ENCODE data around the gene LRRC41.
"Not testable (repeated sequence)": the region's sequence is repeated elsewhere in the genome, so short reads cannot be mapped to it uniquely, and the experiment has no call there.

The LRRC41 gene

DNA sequence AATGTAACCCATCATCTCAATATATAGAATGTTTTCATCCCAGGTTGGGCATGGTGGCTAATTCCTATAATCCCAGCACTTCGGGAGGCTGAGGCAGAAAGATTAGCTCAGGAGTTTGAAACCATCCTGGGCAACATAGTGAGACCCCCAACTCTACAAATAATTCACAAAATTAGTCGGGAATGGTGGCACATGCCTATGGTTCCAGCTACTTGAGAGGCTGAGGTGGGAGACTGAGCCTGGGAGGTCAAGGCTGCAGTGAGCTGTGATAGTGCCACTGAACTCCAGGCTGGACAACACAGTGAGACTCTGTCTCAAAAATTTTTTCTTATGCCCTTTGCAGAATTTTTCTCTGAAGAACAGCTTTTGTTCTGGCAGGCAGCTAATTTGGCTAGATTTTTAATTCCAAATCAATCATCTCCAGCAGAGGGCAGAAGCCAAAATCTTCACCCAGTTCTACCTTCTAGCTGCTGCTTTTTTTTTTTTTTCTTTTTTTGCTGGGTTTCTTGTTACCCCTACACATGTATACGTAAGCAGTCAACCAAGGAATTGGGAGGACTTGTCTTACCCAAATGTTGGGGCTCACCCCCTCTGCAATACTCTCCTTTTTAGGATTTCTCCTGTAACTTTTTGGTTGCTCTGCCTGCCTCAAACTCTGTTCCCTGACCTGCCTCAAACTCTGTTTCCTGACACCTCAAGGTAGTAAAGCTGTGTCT, 58.6 kb downstream of the LRRC41 start:
- DNase-seq (ENCODE audit: low read depth in 2 of 2) = no peak

DNA sequence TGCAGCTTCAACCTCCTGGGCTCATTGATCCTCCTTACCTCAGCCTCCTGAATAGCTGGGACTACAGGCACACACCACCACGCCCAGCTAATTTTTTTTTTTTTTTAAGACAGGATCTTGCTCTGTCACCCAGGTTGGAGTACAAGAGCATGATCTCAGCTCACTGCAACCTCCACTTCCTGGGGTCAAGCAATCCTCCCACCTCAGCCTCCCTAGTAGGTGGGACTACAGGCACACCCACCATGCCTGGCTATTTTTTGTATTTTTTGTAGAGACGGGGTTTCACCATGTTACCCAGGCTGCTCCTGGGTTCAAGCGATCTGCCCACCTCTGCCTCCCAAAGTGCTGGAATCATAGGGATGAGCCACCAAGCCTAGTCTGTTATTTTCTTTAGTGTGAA, 59.6 kb downstream of the LRRC41 start:
- not testable (repeated sequence) for DNase-seq (ENCODE audit: low read depth in 2 of 2)

DNA sequence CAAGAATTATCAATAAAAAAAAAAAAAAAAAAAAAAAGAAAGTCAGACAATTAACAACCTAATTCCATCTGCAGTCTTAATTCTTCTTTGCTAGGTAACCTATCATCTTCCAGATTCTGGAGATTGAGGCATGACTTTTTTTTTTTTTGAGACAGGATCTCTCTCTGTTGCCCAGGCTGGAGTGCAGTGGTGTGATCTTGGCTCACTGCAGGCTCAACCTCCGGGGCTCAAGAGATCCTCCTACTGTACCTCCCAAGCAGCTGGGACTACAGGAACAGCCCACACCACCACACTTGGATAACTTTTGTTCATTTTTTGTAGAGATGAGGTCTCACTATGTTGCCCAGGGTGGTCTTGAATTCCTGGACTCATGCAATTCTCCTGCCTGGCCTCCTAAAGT, 60.5 kb downstream of the LRRC41 start:
- DNase-seq (ENCODE audit: low read depth in 2 of 2) = no peak

DNA sequence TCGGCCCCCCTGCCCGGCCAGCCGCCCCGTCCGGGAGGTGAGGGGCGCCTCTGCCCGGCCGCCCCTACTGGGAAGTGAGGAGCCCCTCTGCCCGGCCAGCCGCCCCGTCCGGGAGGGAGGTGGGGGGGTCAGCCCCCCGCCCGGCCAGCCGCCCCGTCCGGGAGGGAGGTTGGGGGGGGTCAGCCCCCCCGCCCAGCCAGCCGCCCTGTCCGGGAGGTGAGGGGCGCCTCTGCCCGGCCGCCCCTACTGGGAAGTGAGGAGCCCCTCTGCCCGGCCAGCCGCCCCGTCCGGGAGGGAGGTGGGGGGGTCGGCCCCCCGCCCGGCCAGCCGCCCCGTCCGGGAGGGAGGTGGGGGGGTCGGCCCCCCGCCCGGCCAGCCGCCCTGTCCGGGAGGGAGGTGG, 61.7 kb downstream of the LRRC41 start:
- not testable (repeated sequence) for DNase-seq (ENCODE audit: low read depth in 2 of 2)

DNA sequence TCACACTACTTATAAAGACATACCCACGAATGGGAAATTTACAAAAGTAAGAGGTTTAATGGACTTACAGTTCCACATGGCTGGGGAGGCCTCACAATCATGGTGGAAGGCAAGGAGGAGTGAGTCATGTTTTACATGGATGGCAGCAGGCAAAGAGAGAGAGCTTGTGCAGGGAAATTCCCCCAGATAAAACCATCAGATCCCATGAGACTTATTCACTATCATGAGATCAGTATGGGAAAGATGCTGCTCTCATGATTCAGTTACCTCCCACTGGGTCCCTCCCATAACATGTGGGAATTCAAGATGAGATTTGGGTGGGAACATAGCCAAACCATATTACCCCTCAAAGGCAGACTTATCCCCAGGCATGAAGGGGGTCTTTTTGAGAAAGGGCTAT, 64.6 kb downstream of the LRRC41 start:
- DNase-seq (ENCODE audit: low read depth in 2 of 2) = not testable (repeated sequence)

DNA sequence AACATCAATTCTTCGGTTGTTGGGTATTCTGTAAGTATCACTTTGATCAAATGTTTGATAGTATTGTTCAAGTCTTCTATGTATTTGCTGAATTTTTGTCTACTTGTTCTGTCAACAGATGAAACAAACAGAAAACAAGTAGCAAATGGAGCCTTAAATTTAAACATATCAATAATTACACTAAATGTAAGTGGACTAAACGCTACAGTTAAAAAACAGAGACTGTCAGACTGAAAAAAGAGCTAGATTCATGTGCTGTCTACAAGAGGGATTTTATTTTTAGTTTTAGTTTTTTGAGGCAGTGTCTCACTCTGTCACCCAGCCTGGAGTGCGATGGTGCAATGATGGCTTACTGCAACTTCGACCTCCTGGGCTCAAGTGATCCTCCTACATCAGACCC, 66.5 kb downstream of the LRRC41 start:
- no peak for DNase-seq (ENCODE audit: low read depth in 2 of 2)

DNA sequence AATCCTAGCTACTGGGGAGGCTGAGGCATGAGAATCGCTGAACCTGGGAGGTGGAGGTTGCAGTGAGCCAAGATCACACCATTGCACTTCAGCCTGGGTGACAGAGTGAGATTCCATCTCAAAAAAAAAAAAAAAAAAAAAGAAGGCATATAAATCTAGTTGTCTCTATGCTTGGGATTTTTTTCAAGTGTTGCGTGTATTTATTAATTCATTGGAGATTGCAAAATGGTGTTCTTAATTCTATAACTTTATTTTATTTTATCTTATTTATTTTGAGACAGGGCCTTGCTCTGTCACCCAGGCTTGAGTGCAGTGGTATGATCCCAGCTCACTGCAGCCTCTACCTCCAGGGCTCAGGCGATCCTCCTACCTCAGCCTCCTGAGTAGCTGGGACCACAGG, 72.2 kb downstream of the LRRC41 start:
- not testable (repeated sequence) for DNase-seq (ENCODE audit: low read depth in 2 of 2)
